K562 (cell line): Measurements from ENCODE around the gene MED15.

Experiments
- CBX3 ChIP-seq, 2 experiments: IDR thresholded peaks; 1 replicate in 1 of 2; 2 replicates in 1 of 2; pipeline ENCODE4 v1.6.1; 2012; ENCODE audit warnings: inconsistent platforms in 2 of 2, low read length in 2 of 2, borderline replicate concordance in 1 of 2, control low read depth in 1 of 2
- CTCF ChIP-seq, 3 experiments: IDR thresholded peaks in 2 of 3; conservative IDR thresholded peaks in 1 of 3; 2 replicates each; pipeline ENCODE4 v1.5.1; 2011 to 2012; ENCODE audit warnings: low read length in 3 of 3, mild to moderate bottlenecking in 3 of 3, control low read depth in 2 of 3, improper control_type of control experiment in 1 of 3, inconsistent platforms in 1 of 3, low read depth in 1 of 3, mixed read lengths in 1 of 3, moderate library complexity in 1 of 3; ENCODE audit not compliant: insufficient read depth in 2 of 3
- GABPB2 ChIP-seq: fragments of 250-450 bp; sonication (Bioruptor Pico); conservative IDR thresholded peaks from 2 replicates; pipeline ENCODE4 v1.5.1; 2021; ENCODE audit warnings: mild to moderate bottlenecking
- HOXB6 ChIP-seq: fragments of 250-450 bp; sonication (Bioruptor Pico); IDR thresholded peaks from 2 replicates; pipeline ENCODE4 v1.5.1; 2022; ENCODE audit warnings: mild to moderate bottlenecking, borderline replicate concordance
- NCOA1 ChIP-seq: fragments of 450-650 bp; IDR thresholded peaks from 2 replicates; pipeline ENCODE4 v1.6.1; 2016; ENCODE audit warnings: low read depth
- RBM15 ChIP-seq: fragments of 200-400 bp; formaldehyde crosslinking; IDR thresholded peaks from 2 replicates; pipeline ENCODE4 v1.6.1; 2018; ENCODE audit warnings: mild to moderate bottlenecking, low read length, moderate library complexity; ENCODE audit not compliant: insufficient read depth
- RCOR1 ChIP-seq, 2 experiments: IDR thresholded peaks; 2 replicates each; pipeline ENCODE4 v1.6.1; 2012; ENCODE audit warnings: low read depth in 2 of 2, low read length in 2 of 2, borderline replicate concordance in 1 of 2, improper control_type of control experiment in 1 of 2
- TAF1 ChIP-seq: IDR thresholded peaks from 2 replicates; pipeline ENCODE4 v1.6.1; 2011; ENCODE audit warnings: mild to moderate bottlenecking, low read length, moderate library complexity; ENCODE audit not compliant: insufficient read depth, control insufficient read depth, severe bottlenecking; ENCODE audit errors: extremely low read depth
- ZNF253 ChIP-seq: fragments of 250-450 bp; sonication (Bioruptor Pico); conservative IDR thresholded peaks from 2 replicates; pipeline ENCODE4 v1.6.1; 2021; ENCODE audit warnings: mild to moderate bottlenecking
- ZNF274 ChIP-seq: IDR thresholded peaks from 2 replicates; pipeline ENCODE4 v1.6.1; 2011; ENCODE audit warnings: low read depth, mild to moderate bottlenecking, low read length, moderate library complexity, borderline replicate concordance
- ZNF395 ChIP-seq: fragments of 200-800 bp; sonication (Bioruptor generic); IDR thresholded peaks from 2 replicates; pipeline ENCODE4 v1.6.1; 2017; ENCODE audit warnings: missing genetic modification characterization, missing compliant biosample characterization
- ZNF609 ChIP-seq: sonication (generic); formaldehyde crosslinking; IDR thresholded peaks from 2 replicates; pipeline ENCODE4 v1.8.1; 2023; ENCODE audit warnings: missing genetic modification reagents, mild to moderate bottlenecking, borderline replicate concordance

DNA sequence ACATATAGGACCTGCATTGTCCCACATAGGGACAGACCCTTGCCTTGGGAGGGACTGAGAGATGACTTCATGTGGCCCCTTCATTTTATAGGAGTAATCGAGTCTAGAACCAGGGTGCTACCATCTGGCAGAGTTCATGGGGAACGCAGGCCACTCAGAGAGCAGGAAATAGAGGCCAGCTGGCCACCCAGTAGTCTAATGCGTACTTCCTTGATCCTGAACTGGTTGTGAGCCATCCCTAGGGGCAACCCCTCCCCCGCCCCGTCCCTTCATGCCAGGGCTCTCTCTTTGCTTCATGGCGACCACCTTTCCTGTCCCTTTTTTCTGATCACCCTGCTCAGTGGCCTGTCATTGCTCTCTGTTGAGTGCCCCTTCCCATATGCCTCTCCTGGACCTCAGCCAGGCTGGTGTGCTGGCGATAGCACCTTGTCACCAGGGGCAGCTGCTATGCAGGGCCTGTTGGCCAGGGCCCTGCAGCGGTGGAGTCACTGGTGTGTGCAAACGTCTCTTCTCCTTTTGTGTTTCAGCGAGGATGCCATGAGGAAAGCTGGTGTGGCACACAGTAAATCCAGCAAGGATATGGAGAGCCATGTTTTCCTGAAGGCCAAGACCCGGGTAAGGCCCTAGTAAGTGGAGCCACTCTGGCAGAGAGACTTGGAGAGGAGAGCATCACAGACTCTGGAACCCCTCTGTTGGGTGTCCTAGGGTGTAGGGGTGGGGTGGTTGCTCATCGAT, 29.3 kb downstream of the MED15 start:
- TF ChIP-seq CTCF (IDR thresholded peaks at IDR 0.05 in 2 of 3, conservative IDR thresholded peaks at IDR 0.05 in 1 of 3; ENCODE audit: insufficient read depth in 2 of 3, low read depth in 1 of 3, low read length in 3 of 3) (no peak), RBM15 (no peak), NCOA1 (no peak), ZNF609 (CRISPR knock-in tag) (no peak), CBX3 (IDR thresholded peaks at IDR 0.05; ENCODE audit: borderline replicate concordance in 1 of 2, low read length in 2 of 2) (no peak), HOXB6 (CRISPR knock-in tag) (no peak), ZNF253 (CRISPR knock-in tag) (no peak), ZNF395 (CRISPR knock-in tag) (no peak), TAF1 (no peak), RCOR1 (IDR thresholded peaks at IDR 0.05; ENCODE audit: borderline replicate concordance in 1 of 2, low read depth in 2 of 2, low read length in 2 of 2) (peak in 1 of 2 experiments; percentile 4; a peak in 1 of 4 replicates), ZNF274 (no peak), GABPB2 (no peak)
